Neuron (in vitro differentiated cells): ENCODE data around the gene AHSA1.

Experiments used
- H2AFZ ChIP-seq: one replicate; pipeline ENCODE4 v1.6.1; 2013; ENCODE audit warnings: low read depth, mild to moderate bottlenecking, inconsistent platforms, low read length, moderate library complexity
- H3K27me3 ChIP-seq: one replicate; pipeline ENCODE4 v1.6.1; 2013; ENCODE audit warnings: low read length; ENCODE audit not compliant: insufficient read depth
- H3K36me3 ChIP-seq: one replicate; pipeline ENCODE4 v1.6.1; 2013; ENCODE audit warnings: low read length; ENCODE audit not compliant: insufficient read depth
- H3K4me1 ChIP-seq: one replicate; pipeline ENCODE4 v1.6.1; 2013; ENCODE audit warnings: low read length; ENCODE audit not compliant: insufficient read depth
- H3K4me3 ChIP-seq: 2 replicates; pipeline ENCODE4 v1.5.1; 2013; ENCODE audit warnings: mild to moderate bottlenecking, low read length, moderate library complexity
- H3K9me3 ChIP-seq: one replicate; pipeline ENCODE4 v1.6.1; 2013; ENCODE audit warnings: low read length

AHSA1 gene

DNA sequence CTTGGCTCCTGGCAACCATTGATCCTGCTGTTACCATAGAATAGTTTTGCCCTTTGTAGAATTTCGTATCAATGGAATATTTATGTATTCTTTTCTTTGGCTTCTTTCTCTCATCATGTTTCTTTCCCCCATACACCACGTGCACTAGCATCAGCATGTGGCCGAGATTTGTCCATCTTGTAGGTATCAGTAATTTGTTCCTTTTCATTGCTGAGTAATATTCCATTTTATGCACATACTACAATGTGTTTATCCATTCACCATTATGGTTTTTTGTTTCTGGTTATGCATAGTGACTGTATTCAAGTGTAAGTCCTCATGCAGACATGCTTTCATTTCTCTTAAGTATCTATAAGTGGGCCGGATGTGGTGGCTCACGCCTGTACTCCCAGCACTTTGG is 45.2 kb downstream of the AHSA1 start:
- Histone ChIP-seq H3K27me3 (peaks cover 27% of the 10 kb centered on the region), H3K9me3 (no peaks in the 10 kb centered on the region), H3K4me1 (peaks cover 8% of the 10 kb centered on the region), H3K4me3 (no peak overlapping the region), H3K36me3 (no peaks in the 10 kb centered on the region), H2AFZ (no peak overlapping the region)

DNA sequence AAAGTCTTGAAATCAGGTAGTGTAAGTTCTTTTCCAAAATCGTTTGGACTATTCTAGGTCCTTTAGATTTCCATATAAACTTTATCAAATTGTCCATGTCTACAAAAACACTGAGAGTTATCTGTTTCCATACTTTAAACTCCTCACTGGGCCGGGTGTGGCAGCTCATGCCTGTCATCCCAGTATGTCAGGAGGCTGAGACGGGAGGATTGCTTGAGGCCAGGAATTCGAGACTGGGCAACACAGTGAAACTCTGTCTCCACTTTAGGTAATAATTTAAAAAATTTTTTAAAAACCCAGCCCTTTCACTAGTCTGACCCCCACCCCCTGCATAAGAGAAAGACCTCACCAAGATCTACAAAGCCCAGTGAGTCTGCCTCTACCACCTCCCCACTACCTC is 47.1 kb downstream of the AHSA1 start:
- Histone ChIP-seq H3K36me3 (peaks cover 2% of the 10 kb centered on the region), H3K4me1 (no peaks in the 10 kb centered on the region), H3K9me3 (no peaks in the 10 kb centered on the region), H2AFZ (no peak overlapping the region), H3K27me3 (peaks cover 8% of the 10 kb centered on the region), H3K4me3 (no peak overlapping the region)

DNA sequence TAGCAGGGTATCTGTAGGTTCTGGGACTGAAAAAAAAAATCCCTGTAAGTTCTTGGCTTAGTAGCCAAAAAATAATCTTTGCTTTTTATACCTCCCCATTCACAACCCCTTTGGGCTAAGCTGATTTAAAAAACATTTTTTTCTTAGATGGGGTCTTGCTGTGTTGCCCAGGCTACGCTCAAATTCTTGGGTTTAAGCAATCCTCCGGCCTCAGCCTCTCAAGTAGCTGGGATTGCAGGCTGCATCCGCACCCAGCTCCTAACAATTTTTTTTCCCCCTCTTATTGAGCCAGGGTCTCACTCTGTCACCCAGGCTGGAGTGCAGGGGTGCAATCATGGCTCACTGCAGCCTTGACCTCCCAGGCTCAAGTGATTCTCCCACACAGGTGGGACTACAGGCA is 49.9 kb downstream of the AHSA1 start:
- peaks cover 18% of the 10 kb centered on the region for H3K36me3 ChIP-seq
- H3K9me3 ChIP-seq: no peaks in the 10 kb centered on the region
- H3K4me1 ChIP-seq: no peaks in the 10 kb centered on the region
- H2AFZ ChIP-seq: no peak overlapping the region
- H3K27me3 ChIP-seq: no peaks in the 10 kb centered on the region
- H3K4me3 ChIP-seq: no peak overlapping the region

DNA sequence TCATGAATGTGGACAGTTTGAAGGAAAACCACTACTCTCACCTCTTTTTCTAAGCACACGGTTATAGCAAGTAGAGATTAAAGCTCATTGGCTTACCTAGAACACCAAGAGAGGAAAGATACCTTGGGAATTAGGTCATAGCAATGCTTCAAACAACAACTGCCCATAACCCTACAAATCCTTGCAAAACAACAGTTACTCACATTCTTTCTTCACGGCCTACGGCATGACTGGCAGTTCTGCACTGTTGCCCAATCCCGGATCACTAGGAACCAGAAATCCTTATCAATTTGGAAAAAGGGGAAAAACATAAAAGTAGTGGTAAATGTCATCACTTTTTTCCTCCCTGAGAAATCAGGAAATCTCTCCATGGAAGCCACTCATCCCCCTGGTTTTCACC is 50.4 kb downstream of the AHSA1 start:
- H2AFZ ChIP-seq: no peak overlapping the region
- no peak overlapping the region for H3K4me3 ChIP-seq
- no peaks in the 10 kb centered on the region for H3K9me3 ChIP-seq
- peaks cover 18% of the 10 kb centered on the region for H3K36me3 ChIP-seq
- no peaks in the 10 kb centered on the region for H3K4me1 ChIP-seq
- no peaks in the 10 kb centered on the region for H3K27me3 ChIP-seq

- peaks cover 18% of the 10 kb centered on the region for H3K36me3 ChIP-seq
- no peaks in the 10 kb centered on the region for H3K9me3 ChIP-seq
- H3K27me3 ChIP-seq: no peaks in the 10 kb centered on the region
- H3K4me3 ChIP-seq: no peak overlapping the region
- no peaks in the 10 kb centered on the region for H3K4me1 ChIP-seq
- H2AFZ ChIP-seq: no peak overlapping the region
Observed at GRCh38 chr14:77508876-77509275, 51.0 kb downstream of the AHSA1 start.

GRCh38 chr14:77509366-77509765 is 51.5 kb downstream of the AHSA1 start:
- H3K36me3 ChIP-seq: peaks cover 18% of the 10 kb centered on the region
- H3K27me3 ChIP-seq: no peaks in the 10 kb centered on the region
- H3K4me1 ChIP-seq: no peaks in the 10 kb centered on the region
- no peak overlapping the region for H3K4me3 ChIP-seq
- H2AFZ ChIP-seq: no peak overlapping the region
- H3K9me3 ChIP-seq: no peaks in the 10 kb centered on the region

- Histone ChIP-seq H3K27me3 (no peaks in the 10 kb centered on the region), H3K4me1 (no peaks in the 10 kb centered on the region), H2AFZ (no peak overlapping the region), H3K4me3 (no peak overlapping the region), H3K9me3 (no peaks in the 10 kb centered on the region), H3K36me3 (peaks cover 18% of the 10 kb centered on the region)
Observed at GRCh38 chr14:77511486-77512162, 53.7 kb downstream of the AHSA1 start.

DNA sequence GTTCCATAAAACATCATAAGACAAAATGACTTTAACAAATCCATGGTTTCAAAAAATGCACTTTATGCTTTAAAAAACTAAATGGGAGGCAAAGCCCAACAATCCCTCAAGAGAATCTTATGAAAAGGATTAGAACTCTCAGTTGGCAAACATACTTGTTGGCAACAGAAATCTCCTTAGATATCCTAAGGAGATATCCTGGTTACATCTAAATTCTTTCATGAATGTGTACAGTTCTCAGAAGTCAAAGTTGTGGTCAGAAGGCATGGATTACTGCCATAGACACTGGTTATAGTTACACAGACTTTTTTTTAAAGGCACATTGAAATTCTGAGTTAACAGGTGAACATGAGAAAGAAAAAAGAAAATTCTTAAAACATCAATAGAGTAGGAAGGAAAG is 58.2 kb downstream of the AHSA1 start:
- Histone ChIP-seq H2AFZ (no peak overlapping the region), H3K4me1 (no peaks in the 10 kb centered on the region), H3K36me3 (peaks cover 33% of the 10 kb centered on the region), H3K9me3 (no peaks in the 10 kb centered on the region), H3K27me3 (no peaks in the 10 kb centered on the region), H3K4me3 (no peak overlapping the region)
